CD4-positive, alpha-beta T cell treated with Interleukin-2 at 100 ng/mL for 4 hours (primary cell): ENCODE data around the gene ZP2.
"Not testable (repeated sequence)": the region's sequence is repeated elsewhere in the genome, so short reads cannot be mapped to it uniquely, and the experiment has no call there.

Experiments
- DNase-seq: peaks from one replicate; pipeline ENCODE4 v3.0.0-alpha.2; 2020; ENCODE audit warnings: low spot score

The ZP2 gene

DNA sequence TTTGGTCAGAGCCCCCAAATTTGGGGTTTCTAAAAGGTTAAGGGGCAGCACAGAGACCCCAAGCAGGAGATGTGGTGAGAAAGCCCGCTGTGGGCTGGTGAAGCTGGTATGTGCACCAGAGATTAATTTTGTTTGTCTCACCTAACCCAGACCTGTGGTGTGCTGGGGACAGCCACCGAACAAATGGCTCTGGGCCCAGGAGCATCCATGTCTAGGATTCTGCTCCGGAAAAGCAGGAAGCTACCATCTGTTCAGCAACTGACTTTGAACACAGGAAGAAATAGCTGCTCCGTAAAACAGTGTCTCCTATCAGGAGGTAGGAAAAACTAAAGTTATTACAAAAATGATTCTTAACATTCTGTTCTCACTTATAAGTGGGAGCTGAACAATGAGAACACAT lies 2.7 kb upstream of the ZP2 start:
- no peak for DNase-seq

DNA sequence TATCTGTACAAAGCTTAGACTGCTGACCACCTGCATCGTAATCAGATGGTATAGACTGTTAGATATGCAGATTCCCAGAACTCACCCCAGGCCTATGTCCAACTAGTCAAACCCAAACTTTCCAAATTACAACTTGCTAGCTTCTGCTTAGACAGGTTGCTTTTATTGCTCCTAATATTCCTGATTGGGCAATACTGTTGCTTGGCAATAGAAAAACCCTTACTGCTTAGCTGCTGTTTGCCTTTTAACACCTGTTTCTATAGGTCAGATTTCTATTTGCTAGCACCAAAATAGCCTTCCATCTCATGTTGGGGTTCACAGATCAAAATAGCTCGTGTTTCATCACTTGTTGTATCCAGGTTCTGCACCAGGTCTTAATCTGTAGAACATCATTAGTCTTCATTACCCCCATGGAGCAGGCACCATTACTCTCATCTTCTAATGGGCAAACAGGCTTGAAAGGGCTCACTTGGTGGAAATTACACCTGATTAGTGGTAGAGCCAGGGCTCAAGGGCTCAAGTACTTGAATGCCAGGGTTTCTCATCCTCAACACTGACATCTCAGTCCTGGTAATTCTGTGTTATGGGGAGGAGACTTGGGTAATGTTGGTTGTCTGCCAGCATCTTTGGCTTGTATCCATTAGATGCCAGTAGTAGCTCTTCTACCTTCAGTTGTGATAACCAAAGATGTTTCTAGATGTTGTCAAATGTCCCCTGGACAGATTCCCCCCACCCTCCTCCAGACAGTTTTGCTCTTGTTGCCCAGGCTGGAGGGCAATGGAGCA lies 2.7 kb downstream of the ZP2 start:
- DNase-seq = no peak

- DNase-seq = no peak
These were observed 4.8 kb downstream of the ZP2 start for GRCh38 chr16:21206550-21206949.

DNA sequence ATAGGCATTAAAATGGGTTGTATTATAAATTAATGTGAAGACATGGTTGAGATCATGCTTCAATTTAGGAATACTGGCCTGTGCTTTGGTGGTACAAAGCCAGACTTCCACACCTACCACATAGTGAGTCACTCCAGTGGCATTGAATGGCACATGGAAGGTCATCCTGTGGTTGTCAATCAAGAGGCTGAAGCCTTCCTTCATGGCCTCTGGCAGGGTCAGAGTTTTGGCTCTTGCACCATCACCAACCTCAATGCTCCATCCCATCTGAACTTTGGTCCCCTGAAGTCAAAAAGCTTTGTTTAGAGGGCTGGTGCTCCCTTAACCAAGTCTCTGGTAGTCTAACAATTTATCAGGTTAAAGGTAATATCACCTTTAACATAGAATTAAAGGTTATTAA lies 6.1 kb downstream of the ZP2 start:
- DNase-seq = no peak

- DNase-seq = no peak
These were observed 8.1 kb downstream of the ZP2 start for GRCh38 chr16:21203155-21203797.

DNA sequence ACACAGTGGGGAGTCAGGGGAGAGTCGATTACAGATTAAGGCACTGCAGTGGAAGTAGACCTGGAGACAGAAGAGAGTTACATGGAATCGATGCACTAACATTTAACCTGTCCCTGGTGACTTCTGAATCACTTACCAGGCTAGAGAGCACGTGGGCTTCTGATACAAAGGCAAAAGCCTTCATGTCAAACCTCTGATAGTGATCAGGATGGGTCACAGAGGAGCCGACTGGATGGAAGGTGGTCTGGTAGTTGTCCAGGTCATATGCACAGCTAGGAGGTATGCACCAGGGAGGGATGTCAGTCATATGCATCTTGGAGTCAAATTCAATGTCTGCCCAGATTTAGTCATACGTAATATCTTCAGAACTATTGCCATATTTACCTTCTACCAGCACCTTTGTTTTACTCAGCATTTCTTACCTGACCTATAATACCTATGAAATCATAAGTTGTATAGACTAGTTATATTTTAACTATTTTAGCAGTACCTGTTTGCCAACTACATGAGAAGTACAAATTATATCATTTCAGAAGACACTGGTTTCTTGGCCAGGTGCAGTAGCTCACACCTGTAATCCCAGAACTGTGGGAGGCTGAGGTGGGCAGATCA lies 11.7 kb downstream of the ZP2 start:
- no peak for DNase-seq

- no peak for DNase-seq
These were observed 13.8 kb downstream of the ZP2 start for GRCh38 chr16:21197621-21198020.

GRCh38 chr16:21197112-21197511 lies 14.3 kb downstream of the ZP2 start:
- no peak for DNase-seq

GRCh38 chr16:21195330-21195729 lies 16.0 kb downstream of the ZP2 start:
- DNase-seq = not testable (repeated sequence)

DNA sequence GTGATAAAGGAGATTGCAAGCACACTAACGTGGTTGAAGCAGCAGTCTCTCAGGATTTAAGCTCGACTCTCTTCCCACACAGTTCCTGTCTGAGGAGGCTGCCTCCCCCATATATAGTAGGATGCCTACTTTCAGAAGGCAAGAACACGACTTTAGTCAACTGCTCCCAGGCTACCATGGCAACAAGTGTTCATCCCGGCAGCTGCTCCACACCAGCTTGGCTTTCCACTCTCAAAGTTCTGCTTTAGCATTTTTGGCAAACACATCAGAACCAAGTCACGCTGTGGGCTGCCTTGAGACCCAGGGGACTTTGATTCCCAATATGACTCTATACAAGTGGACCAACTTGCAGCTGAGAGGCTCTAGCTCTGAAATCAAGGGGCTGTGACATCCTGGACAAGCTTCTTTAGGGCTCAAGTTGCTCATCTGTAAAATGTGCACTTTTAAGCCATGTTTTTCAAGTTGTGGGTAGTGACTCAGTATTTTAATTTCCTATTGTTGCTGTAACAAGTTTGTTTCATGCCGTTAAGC lies 16.5 kb downstream of the ZP2 start:
- DNase-seq = no peak

- DNase-seq = no peak
These were observed 18.4 kb downstream of the ZP2 start for GRCh38 chr16:21192991-21193390.

- no peak for DNase-seq
These were observed 20.8 kb downstream of the ZP2 start for GRCh38 chr16:21190599-21190998.

DNA sequence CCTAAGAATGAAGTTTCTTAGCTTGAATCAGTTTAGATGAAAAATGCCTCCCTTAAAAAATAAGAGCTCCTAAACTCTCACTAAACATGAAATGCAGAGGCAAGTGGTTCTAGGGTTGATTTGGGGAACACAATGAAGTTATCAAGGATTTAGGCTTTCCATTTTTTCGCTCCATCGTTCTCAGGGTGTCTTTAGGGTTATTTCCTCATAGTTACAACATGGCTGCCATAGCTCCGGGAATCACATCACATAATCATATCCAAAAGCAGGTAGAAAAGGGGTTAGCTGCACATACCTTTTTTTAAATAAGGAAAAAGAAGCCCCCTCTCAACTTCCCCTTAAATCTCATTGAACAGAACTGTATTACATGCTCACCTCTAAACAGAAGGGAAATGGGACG lies 21.4 kb downstream of the ZP2 start:
- no peak for DNase-seq

GRCh38 chr16:21189311-21189710 lies 22.1 kb downstream of the ZP2 start:
- no peak for DNase-seq

GRCh38 chr16:21186326-21186691 lies 25.1 kb downstream of the ZP2 start:
- DNase-seq = no peak

- DNase-seq = no peak
These were observed 25.6 kb downstream of the ZP2 start for GRCh38 chr16:21185659-21186325.

- DNase-seq = no peak
These were observed 26.5 kb downstream of the ZP2 start for GRCh38 chr16:21184834-21185233.

DNA sequence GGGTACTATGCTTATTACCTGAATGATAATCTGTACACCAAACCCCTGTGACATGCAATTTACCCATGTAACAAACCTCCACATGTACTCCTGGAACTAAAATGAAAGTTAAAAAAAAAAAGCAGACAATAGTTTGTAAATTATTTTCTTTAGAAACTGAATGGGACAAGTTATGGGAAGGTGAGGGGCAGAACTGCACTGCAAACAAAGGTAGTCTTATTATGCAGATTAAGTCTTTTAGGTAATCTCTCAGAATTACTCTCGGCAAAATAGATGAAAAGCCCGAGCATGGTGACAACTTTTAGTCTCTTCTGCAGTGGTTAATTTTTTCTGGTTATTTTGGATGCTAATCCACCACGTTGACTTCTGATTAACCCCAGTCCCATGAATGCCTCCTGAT lies 27.4 kb downstream of the ZP2 start:
- no peak for DNase-seq

DNA sequence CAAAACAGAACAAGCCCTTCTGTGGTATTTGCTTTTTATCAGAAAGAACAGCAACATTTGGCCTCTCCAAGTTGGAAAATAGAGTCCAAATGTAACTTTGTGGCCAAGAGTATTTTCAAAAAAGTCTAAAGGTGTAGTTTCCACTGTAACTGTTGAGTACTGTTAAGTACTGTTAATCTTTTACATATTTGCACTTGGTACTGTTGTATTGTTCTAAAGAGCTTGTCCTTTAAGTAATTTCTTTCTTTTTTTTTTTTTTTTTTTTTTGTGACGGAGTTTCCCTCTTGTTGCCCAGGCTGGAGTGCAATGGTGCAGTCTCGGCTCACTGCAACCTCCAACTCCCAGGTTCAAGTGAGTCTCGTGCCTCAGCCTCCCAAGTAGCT lies 31.4 kb downstream of the ZP2 start:
- DNase-seq = no peak

DNA sequence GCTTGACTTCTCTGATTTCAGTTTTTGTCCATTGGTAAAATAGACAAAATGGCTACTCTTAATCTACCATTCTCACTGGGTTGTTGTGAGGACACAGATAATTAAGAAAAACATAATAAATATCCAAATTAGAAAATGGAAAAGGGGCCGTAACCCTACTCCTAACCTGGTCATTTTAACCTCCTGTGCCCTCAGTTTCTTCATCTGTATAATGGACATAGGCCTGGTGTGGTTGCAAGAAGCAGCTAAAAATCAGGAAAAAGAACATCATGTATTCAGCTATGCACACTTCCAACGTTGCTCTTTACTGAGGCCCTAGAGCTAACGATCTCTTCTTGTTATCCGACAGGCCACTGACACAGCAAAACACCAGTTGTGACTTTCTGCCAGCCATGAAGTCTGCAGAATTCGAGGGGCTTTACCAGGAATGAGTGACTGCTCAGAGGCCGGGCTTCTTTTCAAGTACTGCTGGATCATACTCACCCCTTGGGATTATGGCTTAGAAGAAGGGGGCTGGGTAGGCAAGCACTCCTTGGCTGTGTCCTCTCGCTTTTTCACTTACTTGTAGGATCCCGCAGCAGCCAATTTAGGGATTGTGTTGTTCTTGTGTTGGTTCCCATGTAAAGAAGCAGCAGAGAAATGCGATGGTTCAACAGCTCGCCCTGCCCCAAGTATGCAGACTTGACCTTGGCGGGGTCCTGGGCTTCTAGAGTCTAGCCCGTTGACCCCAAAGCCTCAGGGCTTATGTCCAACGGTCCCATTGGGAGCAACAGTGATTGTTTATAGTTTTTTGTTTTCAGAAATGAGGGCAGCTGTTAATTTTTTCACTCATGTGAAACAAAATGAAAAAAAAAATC lies 32.0 kb downstream of the ZP2 start:
- DNase-seq = no peak

GRCh38 chr16:21175397-21175796 lies 36.0 kb downstream of the ZP2 start:
- no peak for DNase-seq

DNA sequence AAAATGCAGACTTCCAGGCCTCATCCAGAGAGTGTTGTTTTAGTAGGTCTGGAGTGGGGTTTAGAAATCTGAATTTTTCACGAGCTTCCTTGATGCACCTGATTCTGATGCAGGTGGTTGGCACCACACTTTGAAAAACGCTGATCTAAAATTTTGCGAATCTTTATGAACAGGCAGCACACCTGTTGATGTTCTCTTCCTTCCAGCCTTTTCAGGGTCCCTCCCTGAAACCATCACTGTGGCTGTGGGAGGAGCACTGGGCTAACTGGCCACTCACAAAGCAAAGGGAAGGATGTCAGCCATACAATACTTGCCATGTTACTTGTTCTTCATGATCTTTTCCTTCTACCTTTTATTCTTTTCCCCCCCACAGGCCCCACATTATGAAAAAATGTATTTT lies 38.7 kb downstream of the ZP2 start:
- DNase-seq = no peak
